ENCODE results near the gene NCKAP5L. TPM values are rescaled to one million over a fixed set of nuclear protein-coding genes. Genes with fewer than 3 reads are reported as not detected.

Gene NCKAP5L
- total RNA-seq, 1 experiment from 2014 or later, result 13.3 TPM

DNA sequence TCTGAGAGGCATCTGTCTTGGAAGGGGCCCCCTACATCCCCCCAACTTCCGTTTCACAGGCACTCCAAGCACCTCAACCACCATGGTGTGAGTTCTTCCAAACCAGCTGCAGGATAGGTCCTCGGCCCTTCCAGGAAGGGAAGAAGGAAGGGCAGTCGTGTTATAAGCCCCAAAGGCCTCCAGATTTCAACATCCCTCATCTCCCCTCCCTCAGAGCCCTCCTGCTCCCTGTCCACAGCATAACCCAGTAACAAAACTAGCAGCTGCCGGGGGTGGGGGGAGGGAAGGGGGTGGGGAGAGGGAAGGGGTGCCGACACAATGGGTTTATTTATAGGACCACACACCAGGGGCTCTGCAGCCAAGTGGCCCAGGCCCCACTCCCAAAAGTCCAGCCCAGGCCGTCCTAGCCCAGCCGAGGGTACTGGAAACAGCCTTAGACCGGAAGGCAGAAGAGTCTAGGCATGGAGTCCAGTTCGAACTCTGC is 18.3 kb downstream of the NCKAP5L start:
- intact Hi-C loops (cut with micrococcal nuclease), result no loop called here
- no peaks in the 10 kb centered on the region for H3K27me3 ChIP-seq (ENCODE audit: low read length)
- no peak overlapping the region for H3K4me3 ChIP-seq (ENCODE audit: low read length)
- no peak overlapping the region for H3K4me2 ChIP-seq (ENCODE audit: low read length)
- no peak for ATAC-seq
- H3K9me2 ChIP-seq (replicated peaks; ENCODE audit: low read length), result no peaks in the 10 kb centered on the region
- DNase-seq, result no peak
- CTCF ChIA-PET, result no interaction called here
- H3F3A ChIP-seq (ENCODE audit: low read length, unreplicated experiment), result no peaks in the 10 kb centered on the region
- no peaks in the 10 kb centered on the region for H3K36me3 ChIP-seq (ENCODE audit: low read depth, low read length)
- H3K79me2 ChIP-seq (ENCODE audit: low read length), result no peaks in the 10 kb centered on the region
- POLR2A ChIA-PET (ENCODE audit: unreplicated experiment), result no interaction called here
- no peak for TF ChIP-seq EZH2phosphoT487 (IDR thresholded peaks at IDR 0.05; ENCODE audit: borderline replicate concordance, low read length)
- no peak for TF ChIP-seq EZH2 (IDR thresholded peaks at IDR 0.05; ENCODE audit: low read length, unreplicated experiment)
- TF ChIP-seq, protein P1, sequence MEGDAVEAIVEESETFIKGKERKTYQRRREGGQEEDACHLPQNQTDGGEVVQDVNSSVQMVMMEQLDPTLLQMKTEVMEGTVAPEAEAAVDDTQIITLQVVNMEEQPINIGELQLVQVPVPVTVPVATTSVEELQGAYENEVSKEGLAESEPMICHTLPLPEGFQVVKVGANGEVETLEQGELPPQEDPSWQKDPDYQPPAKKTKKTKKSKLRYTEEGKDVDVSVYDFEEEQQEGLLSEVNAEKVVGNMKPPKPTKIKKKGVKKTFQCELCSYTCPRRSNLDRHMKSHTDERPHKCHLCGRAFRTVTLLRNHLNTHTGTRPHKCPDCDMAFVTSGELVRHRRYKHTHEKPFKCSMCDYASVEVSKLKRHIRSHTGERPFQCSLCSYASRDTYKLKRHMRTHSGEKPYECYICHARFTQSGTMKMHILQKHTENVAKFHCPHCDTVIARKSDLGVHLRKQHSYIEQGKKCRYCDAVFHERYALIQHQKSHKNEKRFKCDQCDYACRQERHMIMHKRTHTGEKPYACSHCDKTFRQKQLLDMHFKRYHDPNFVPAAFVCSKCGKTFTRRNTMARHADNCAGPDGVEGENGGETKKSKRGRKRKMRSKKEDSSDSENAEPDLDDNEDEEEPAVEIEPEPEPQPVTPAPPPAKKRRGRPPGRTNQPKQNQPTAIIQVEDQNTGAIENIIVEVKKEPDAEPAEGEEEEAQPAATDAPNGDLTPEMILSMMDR (conservative IDR thresholded peaks at IDR 0.05; ENCODE audit: low read depth, low read length), result no peak
- BruUV-seq (replicated peaks), result no TSS peak
- no peaks in the 10 kb centered on the region for H4K20me1 ChIP-seq (ENCODE audit: low read length)
- H2AFZ ChIP-seq (ENCODE audit: low read length), result no peak overlapping the region
- no peaks in the 10 kb centered on the region for H3K4me1 ChIP-seq (ENCODE audit: insufficient read depth, low read length)
- H3K9me3 ChIP-seq (ENCODE audit: low read length), result no peaks in the 10 kb centered on the region
- H3K9ac ChIP-seq (ENCODE audit: low read length), result no peak overlapping the region
- no peak overlapping the region for H3K27ac ChIP-seq (ENCODE audit: low read length)

GRCh38 chr12:49809381-49809905 is 18.8 kb downstream of the NCKAP5L start:
- POLR2A ChIA-PET (ENCODE audit: unreplicated experiment), result no interaction called here
- Histone ChIP-seq H3K9me2 (replicated peaks; ENCODE audit: low read length) (no peaks in the 10 kb centered on the region), H3K9me3 (ENCODE audit: low read length) (no peaks in the 10 kb centered on the region), H3K27ac (ENCODE audit: low read length) (no peak overlapping the region), H3K4me2 (ENCODE audit: low read length) (no peak overlapping the region), H3K9ac (ENCODE audit: low read length) (no peak overlapping the region), H3K27me3 (ENCODE audit: low read length) (no peaks in the 10 kb centered on the region), H3K79me2 (ENCODE audit: low read length) (no peaks in the 10 kb centered on the region), H3K4me3 (ENCODE audit: low read length) (no peak overlapping the region), H2AFZ (ENCODE audit: low read length) (no peak overlapping the region), H4K20me1 (ENCODE audit: low read length) (no peaks in the 10 kb centered on the region), H3F3A (ENCODE audit: low read length, unreplicated experiment) (no peaks in the 10 kb centered on the region), H3K4me1 (ENCODE audit: insufficient read depth, low read length) (no peaks in the 10 kb centered on the region), H3K36me3 (ENCODE audit: low read depth, low read length) (no peaks in the 10 kb centered on the region)
- TF ChIP-seq EZH2phosphoT487 (IDR thresholded peaks at IDR 0.05; ENCODE audit: borderline replicate concordance, low read length) (no peak), EZH2 (IDR thresholded peaks at IDR 0.05; ENCODE audit: low read length, unreplicated experiment) (no peak)
- TF ChIP-seq, protein P1 (conservative IDR thresholded peaks at IDR 0.05; ENCODE audit: low read depth, low read length), result no peak
- no TSS peak for BruUV-seq (replicated peaks)
- intact Hi-C loops (cut with micrococcal nuclease), result no loop called here
- DNase-seq, result no peak
- no peak for ATAC-seq
- CTCF ChIA-PET, result no interaction called here

DNA sequence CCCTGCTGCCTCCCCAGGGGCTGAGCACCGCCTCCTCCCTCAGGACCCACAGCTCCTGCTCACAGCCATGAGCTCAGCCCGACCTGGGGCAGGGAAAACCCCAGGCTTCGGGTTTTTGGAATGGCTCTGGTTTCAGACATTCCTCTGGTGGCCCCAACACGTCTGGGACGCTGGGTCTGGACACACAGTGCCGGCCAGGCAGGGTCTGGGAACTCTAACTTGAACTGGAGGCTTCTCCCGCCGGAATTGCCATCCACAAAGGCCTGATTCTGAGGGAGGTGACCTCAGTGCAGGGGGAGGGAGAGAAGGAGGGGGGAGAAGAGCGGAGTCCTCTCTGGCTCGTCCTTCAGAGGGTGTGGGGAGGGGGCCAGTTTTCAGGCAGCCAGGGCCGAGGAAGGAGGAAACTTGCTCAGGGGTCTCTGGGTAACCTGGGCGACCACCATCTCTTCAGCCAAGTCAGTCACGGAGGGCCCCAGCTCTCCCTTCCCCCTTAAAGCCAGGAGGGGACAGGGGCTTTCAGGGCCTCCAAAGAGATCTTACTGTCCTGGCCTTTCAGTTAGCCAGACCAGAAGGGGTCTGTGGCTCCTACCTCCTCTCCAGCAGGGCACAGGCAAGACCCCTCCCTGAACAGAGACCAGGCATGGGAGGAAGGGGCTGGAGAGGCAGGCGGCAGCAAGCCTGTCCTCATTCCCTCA is 19.4 kb downstream of the NCKAP5L start:
- no peak overlapping the region for H3K4me3 ChIP-seq (ENCODE audit: low read length)
- no peaks in the 10 kb centered on the region for H3F3A ChIP-seq (ENCODE audit: low read length, unreplicated experiment)
- CTCF ChIA-PET, result no interaction called here
- H4K20me1 ChIP-seq (ENCODE audit: low read length), result no peaks in the 10 kb centered on the region
- H3K9ac ChIP-seq (ENCODE audit: low read length), result no peak overlapping the region
- ATAC-seq (no peak), DNase-seq (no peak)
- H3K4me1 ChIP-seq (ENCODE audit: insufficient read depth, low read length), result no peaks in the 10 kb centered on the region
- POLR2A ChIA-PET (ENCODE audit: unreplicated experiment), result no interaction called here
- H3K9me2 ChIP-seq (replicated peaks; ENCODE audit: low read length), result no peaks in the 10 kb centered on the region
- no peaks in the 10 kb centered on the region for H3K27me3 ChIP-seq (ENCODE audit: low read length)
- no peaks in the 10 kb centered on the region for H3K9me3 ChIP-seq (ENCODE audit: low read length)
- intact Hi-C loops (cut with micrococcal nuclease), result no loop called here
- H3K79me2 ChIP-seq (ENCODE audit: low read length), result no peaks in the 10 kb centered on the region
- H3K4me2 ChIP-seq (ENCODE audit: low read length), result no peak overlapping the region
- H3K27ac ChIP-seq (ENCODE audit: low read length), result no peak overlapping the region
- H2AFZ ChIP-seq (ENCODE audit: low read length), result no peak overlapping the region
- no peaks in the 10 kb centered on the region for H3K36me3 ChIP-seq (ENCODE audit: low read depth, low read length)
- TF ChIP-seq EZH2 (IDR thresholded peaks at IDR 0.05; ENCODE audit: low read length, unreplicated experiment) (no peak), EZH2phosphoT487 (IDR thresholded peaks at IDR 0.05; ENCODE audit: borderline replicate concordance, low read length) (no peak)
- TF ChIP-seq, protein P1 (conservative IDR thresholded peaks at IDR 0.05; ENCODE audit: low read depth, low read length), result no peak
- BruUV-seq (replicated peaks), result no TSS peak
